Measurements from ENCODE around the gene ITGB1BP2. TPM values are rescaled to one million over a fixed set of nuclear protein-coding genes. Genes with fewer than 3 reads are reported as not detected.

ITGB1BP2 gene
- total RNA-seq, result 1.7 TPM

DNA sequence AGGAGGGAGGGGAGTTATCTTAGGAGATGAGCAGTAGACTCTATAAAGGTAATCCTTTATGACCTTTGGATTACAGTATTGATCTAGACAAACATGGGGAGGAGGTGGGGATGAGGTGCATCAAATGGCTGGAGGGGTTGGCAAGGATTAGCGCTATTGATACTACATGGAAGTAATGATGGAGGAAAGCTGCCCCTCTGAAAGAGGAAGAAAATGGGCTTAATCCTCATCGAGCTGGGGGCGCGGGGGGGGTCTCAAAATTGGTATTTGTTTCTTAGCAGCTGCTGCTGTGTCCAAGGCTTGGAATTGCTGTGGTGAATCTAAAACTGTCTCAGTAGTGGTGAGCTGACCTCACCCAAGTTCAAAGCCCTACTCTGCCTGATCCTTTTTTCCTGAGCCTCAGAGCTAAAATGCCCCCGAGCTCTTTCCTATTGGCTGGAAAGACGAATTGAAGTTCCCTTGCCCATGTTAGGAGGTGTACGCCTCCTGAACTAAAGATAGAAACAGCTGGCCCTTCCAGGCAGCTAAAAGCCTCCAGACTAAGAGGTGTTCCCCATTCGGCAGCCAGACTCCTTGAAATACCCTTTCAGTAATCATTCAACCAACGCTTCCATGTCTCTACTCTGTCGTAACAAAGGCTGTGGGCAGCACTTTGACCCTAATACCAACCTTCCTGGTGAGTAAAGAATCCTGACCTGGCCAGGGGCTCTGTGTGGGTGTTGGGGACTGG lies at the start of gene ITGB1BP2:
Gene ITGB1BP2, plus strand, starts transcription at position 556 of the 730 bp plus-strand sequence. Its CDS starts 57 bp downstream, at position 613.
- Histone ChIP-seq H3K4me3 (no peak within 1 kb of the TSS), H3K36me3 (peaks cover 0 to 36% of the 10 kb centered on the region in 2 donors), H3K9me3 (no peaks in the 10 kb centered on the region), H3K4me1 (no peaks in the 10 kb centered on the region), H3K27me3 (no peaks in the 10 kb centered on the region), H3K27ac (peak within 1 kb of the TSS; percentile 6)
- DNase-seq (ENCODE audit: extremely low spot score in 2 of 2), result no peak
- intact Hi-C loops (cut with DNase I), result no loop called here
- TF ChIP-seq, protein P1, sequence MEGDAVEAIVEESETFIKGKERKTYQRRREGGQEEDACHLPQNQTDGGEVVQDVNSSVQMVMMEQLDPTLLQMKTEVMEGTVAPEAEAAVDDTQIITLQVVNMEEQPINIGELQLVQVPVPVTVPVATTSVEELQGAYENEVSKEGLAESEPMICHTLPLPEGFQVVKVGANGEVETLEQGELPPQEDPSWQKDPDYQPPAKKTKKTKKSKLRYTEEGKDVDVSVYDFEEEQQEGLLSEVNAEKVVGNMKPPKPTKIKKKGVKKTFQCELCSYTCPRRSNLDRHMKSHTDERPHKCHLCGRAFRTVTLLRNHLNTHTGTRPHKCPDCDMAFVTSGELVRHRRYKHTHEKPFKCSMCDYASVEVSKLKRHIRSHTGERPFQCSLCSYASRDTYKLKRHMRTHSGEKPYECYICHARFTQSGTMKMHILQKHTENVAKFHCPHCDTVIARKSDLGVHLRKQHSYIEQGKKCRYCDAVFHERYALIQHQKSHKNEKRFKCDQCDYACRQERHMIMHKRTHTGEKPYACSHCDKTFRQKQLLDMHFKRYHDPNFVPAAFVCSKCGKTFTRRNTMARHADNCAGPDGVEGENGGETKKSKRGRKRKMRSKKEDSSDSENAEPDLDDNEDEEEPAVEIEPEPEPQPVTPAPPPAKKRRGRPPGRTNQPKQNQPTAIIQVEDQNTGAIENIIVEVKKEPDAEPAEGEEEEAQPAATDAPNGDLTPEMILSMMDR (IDR thresholded peaks at IDR 0.05), result no peak
- no peak for TF ChIP-seq POLR2AphosphoS5 (IDR thresholded peaks at IDR 0.05; ENCODE audit: insufficient read depth in 1 of 2, low read depth in 1 of 2)
- no peak for TF ChIP-seq POLR2A (IDR thresholded peaks at IDR 0.05)

- Histone ChIP-seq H3K4me1 (peaks cover 16% of the 10 kb centered on the region), H3K9me3 (no peaks in the 10 kb centered on the region), H3K27me3 (no peaks in the 10 kb centered on the region), H3K27ac (no peak overlapping the region), H3K36me3 (peaks cover 0 to 12% of the 10 kb centered on the region in 2 donors), H3K4me3 (no peak overlapping the region)
- no peak for DNase-seq (ENCODE audit: extremely low spot score in 2 of 2)
- intact Hi-C loops (cut with DNase I), result loop anchor here (2.0 kb wide), 1 partner anchor 115 kb away; the partner anchor contains the start of gene TAF1
- no peak for TF ChIP-seq POLR2A (IDR thresholded peaks at IDR 0.05)
- TF ChIP-seq, protein P1 (IDR thresholded peaks at IDR 0.05), result no peak
- no peak for TF ChIP-seq POLR2AphosphoS5 (IDR thresholded peaks at IDR 0.05; ENCODE audit: insufficient read depth in 1 of 2, low read depth in 1 of 2)
Observed at GRCh38 chrX:71252221-71252620, 49.3 kb upstream of the ITGB1BP2 start.

- H3K4me1 ChIP-seq, result peaks cover 16% of the 10 kb centered on the region
- no peak for DNase-seq (ENCODE audit: extremely low spot score in 2 of 2)
- intact Hi-C loops (cut with DNase I), result loop anchor here (2.0 kb wide), 1 partner anchor 113 kb away; the partner anchor contains the start of gene TAF1
Observed at GRCh38 chrX:71253253-71254091, 48.1 kb upstream of the ITGB1BP2 start.

DNA sequence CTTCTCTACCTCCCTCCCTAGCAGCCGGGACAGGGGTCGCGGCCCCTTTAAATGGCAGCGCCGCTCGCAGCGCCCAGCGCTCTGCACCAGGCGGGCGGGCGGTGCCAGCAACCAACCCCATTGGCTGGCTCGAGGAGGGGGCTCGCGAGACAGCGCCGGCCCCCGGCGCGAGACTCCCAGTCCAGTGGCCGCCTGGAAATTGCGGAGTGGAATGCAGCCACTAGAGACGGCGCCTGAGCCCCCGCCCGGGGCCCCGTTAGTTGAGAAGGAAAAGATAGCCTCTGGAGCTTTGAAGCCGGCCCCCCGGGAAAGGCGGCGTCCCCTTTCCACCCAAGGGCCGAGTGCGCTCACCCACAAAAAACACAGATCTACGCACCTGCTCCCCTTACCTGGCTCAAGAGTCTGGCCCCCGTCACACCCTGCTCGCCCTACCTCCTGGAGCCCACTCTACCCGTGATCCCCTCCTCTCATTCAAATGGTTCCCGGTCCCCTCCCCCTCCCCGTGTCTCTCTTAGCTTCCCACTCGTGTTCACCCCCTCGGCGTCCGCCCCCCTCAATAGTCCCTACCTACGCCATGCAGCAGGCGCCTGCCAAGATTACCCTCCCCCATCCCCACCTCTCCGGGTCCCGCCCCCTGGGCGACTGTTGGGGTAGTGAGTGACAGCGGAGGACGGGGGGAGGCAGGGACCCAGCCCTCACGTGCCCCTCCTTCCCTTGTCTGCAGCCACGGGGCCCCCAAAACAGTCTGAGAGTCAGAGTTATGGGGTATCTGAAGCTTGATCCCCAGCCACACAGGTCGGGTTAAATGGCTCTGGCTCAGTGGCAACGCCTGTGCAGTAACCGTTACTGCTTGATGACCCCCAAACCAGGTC lies 47.2 kb upstream of the ITGB1BP2 start, which contains the start of gene ZMYM3:
Gene ZMYM3, minus strand, starts transcription at position 49 of the 872 bp plus-strand sequence. CDS start 885 bp downstream, outside the sequence.
- Histone ChIP-seq H3K27ac (peak within 1 kb of the TSS; percentile 84), H3K27me3 (no peaks in the 10 kb centered on the region), H3K36me3 (peaks cover 0 to 7% of the 10 kb centered on the region in 2 donors), H3K4me1 (peaks cover 16% of the 10 kb centered on the region), H3K4me3 (peak within 1 kb of the TSS; percentile 56 to 65), H3K9me3 (no peaks in the 10 kb centered on the region)
- intact Hi-C loops (cut with DNase I), result no loop called here
- DNase-seq (ENCODE audit: extremely low spot score in 2 of 2), result no peak
- TF ChIP-seq POLR2A (IDR thresholded peaks at IDR 0.05) (peak in 1 of 2 donors; percentile 18), POLR2AphosphoS5 (IDR thresholded peaks at IDR 0.05; ENCODE audit: insufficient read depth in 1 of 2, low read depth in 1 of 2) (peak in 1 of 2 donors; percentile 71)
- TF ChIP-seq, protein P1 (IDR thresholded peaks at IDR 0.05), result no peak

More at GRCh38 chrX:71253253-71254091, 48.1 kb upstream of the ITGB1BP2 start:
- H3K27ac ChIP-seq, result peak overlapping the region; percentile 84
- H3K27me3 ChIP-seq, result no peaks in the 10 kb centered on the region
- H3K36me3 ChIP-seq, result peaks cover 0 to 9% of the 10 kb centered on the region in 2 donors
- TF ChIP-seq POLR2A (IDR thresholded peaks at IDR 0.05), result no peak
- H3K9me3 ChIP-seq, result no peaks in the 10 kb centered on the region
- H3K4me3 ChIP-seq, result peak overlapping the region; percentile 56 to 65

Data from vagina (tissue), 2 donors.